Measurements from ENCODE around the gene UTP20.

- TF ChIP-seq CTCF (IDR thresholded peaks at IDR 0.05 in 8 of 11, conservative IDR thresholded peaks at IDR 0.05 in 3 of 11) (no peak), POLR2A (IDR thresholded peaks at IDR 0.05) (no peak), POLR2AphosphoS5 (IDR thresholded peaks at IDR 0.05) (no peak)
Measured at GRCh38 chr12:101257357-101257756, 22.5 kb upstream of the UTP20 start.
